HG02852 (cell line): Measurements from ENCODE around the gene FBXO5.

Source experiments
- ATAC-seq: cut with Tn5 transposase; IDR thresholded peaks from one replicate; pipeline ENCODE4 v1.9.1; 2021; ENCODE audit warnings: mild to moderate bottlenecking, moderate library complexity; ENCODE audit not compliant: unreplicated experiment

Gene FBXO5

GRCh38 chr6:152952045-152952444, 30.8 kb downstream of the FBXO5 start:
- ATAC-seq: no peak

- ATAC-seq: no peak
Measured at GRCh38 chr6:152950240-152950639, 32.6 kb downstream of the FBXO5 start.

- ATAC-seq: peak; percentile 79
Measured at GRCh38 chr6:152948150-152948768, 34.6 kb downstream of the FBXO5 start.

- ATAC-seq: no peak
Measured at GRCh38 chr6:152946995-152947394, 35.8 kb downstream of the FBXO5 start.

GRCh38 chr6:152946484-152946883, 36.4 kb downstream of the FBXO5 start:
- no peak for ATAC-seq

GRCh38 chr6:152943260-152943897, 39.5 kb downstream of the FBXO5 start:
- ATAC-seq: no peak

- no peak for ATAC-seq
Measured at GRCh38 chr6:152942319-152942869, 40.4 kb downstream of the FBXO5 start.

GRCh38 chr6:152941746-152942145, 41.1 kb downstream of the FBXO5 start:
- ATAC-seq: no peak

- no peak for ATAC-seq
Measured at GRCh38 chr6:152932865-152933264, 50.0 kb downstream of the FBXO5 start.

GRCh38 chr6:152922706-152923105, 60.1 kb downstream of the FBXO5 start:
- ATAC-seq: no peak
